WTC11 (cell line): ENCODE data around the gene STT3B. TPM values are rescaled to one million over a fixed set of nuclear protein-coding genes. Genes with fewer than 3 reads are reported as not detected.

Source experiments
- ATAC-seq: fragments of 200-7000 bp; cut with Tn5 transposase; 2 replicates; pipeline ENCODE4 v1.10.0; 2021; ENCODE audit warnings: mild to moderate bottlenecking, moderate library complexity
- Bru-seq: library from RNA; stranded (reverse); fragments of 400-500 nt; gene quantifications from one replicate; lab custom pipeline; 2021; lab: Mats Ljungman, UMichigan
- CTCF ChIA-PET: fragments of 300-600 bp; sonication (Branson Sonifier 250); formaldehyde crosslinking; loops from one replicate; lab custom pipeline; 2021; ENCODE audit warnings: antibody characterized with exemption; lab: Charles Lee
- POLR2A ChIA-PET: fragments of 350-600 bp; sonication (Branson Sonifier 250); formaldehyde crosslinking; loops from one replicate; lab custom pipeline; 2021; ENCODE audit warnings: antibody characterized with exemption; lab: Charles Lee
- DNase-seq: peaks from one replicate; pipeline ENCODE4 v3.0.0; 2021; ENCODE audit warnings: low spot score
- H3K27ac Mint-ChIP-seq: 2 replicates; pipeline ENCODE4 v1.8.0; 2021; ENCODE audit warnings: mixed read lengths
- H3K27me3 Mint-ChIP-seq: 2 replicates; pipeline ENCODE4 v1.8.0; 2021; ENCODE audit warnings: low read depth, mild to moderate bottlenecking, moderate library complexity, mixed read lengths
- H3K36me3 Mint-ChIP-seq: 2 replicates; pipeline ENCODE4 v1.8.0; 2021; ENCODE audit warnings: mixed read lengths
- H3K4me1 Mint-ChIP-seq: 2 replicates; pipeline ENCODE4 v1.8.0; 2022; ENCODE audit warnings: mixed read lengths
- H3K4me3 Mint-ChIP-seq: 2 replicates; pipeline ENCODE4 v1.8.0; 2021; ENCODE audit warnings: mild to moderate bottlenecking, moderate library complexity, mixed read lengths
- H3K9me3 Mint-ChIP-seq: 2 replicates; pipeline ENCODE4 v1.8.0; 2021; ENCODE audit warnings: mixed read lengths
- CBFB ChIP-seq: sonication (generic); formaldehyde crosslinking; IDR thresholded peaks from 2 replicates; pipeline ENCODE4 v1.8.1; 2022; ENCODE audit warnings: mild to moderate bottlenecking, low read depth, missing genetic modification reagents
- CTCF ChIP-seq: fragments of 200-600 bp; IDR thresholded peaks from 2 replicates; pipeline ENCODE4 v1.8.0; 2022; ENCODE audit warnings: antibody characterized with exemption
- E2F1 ChIP-seq: sonication (generic); formaldehyde crosslinking; IDR thresholded peaks from 2 replicates; pipeline ENCODE4 v1.8.0; 2022; ENCODE audit warnings: mild to moderate bottlenecking, missing genetic modification reagents
- E2F4 ChIP-seq: sonication (generic); formaldehyde crosslinking; IDR thresholded peaks from 2 replicates; pipeline ENCODE4 v1.8.1; 2022; ENCODE audit warnings: low read depth, mild to moderate bottlenecking, moderate library complexity, missing genetic modification reagents, borderline replicate concordance
- E2F5 ChIP-seq: sonication (generic); formaldehyde crosslinking; IDR thresholded peaks from 2 replicates; pipeline ENCODE4 v1.8.1; 2022; ENCODE audit warnings: mild to moderate bottlenecking, moderate library complexity, missing genetic modification reagents
- GRHL2 ChIP-seq: fragments of 250-450 bp; sonication (Bioruptor Pico); IDR thresholded peaks from 2 replicates; pipeline ENCODE4 v1.8.0; 2022; ENCODE audit warnings: mild to moderate bottlenecking, moderate library complexity; ENCODE audit not compliant: insufficient replicate concordance, severe bottlenecking
- MYBL2 ChIP-seq: sonication (generic); formaldehyde crosslinking; IDR thresholded peaks from 2 replicates; pipeline ENCODE4 v1.8.1; 2023; ENCODE audit warnings: mild to moderate bottlenecking, moderate library complexity, missing genetic modification reagents
- SMAD3 ChIP-seq: sonication (generic); formaldehyde crosslinking; IDR thresholded peaks from 2 replicates; pipeline ENCODE4 v1.8.0; 2022; ENCODE audit warnings: missing genetic modification reagents, mild to moderate bottlenecking, borderline replicate concordance
- TEAD4 ChIP-seq: sonication (generic); formaldehyde crosslinking; IDR thresholded peaks from 2 replicates; pipeline ENCODE4 v1.8.0; 2022; ENCODE audit warnings: mild to moderate bottlenecking, missing genetic modification reagents
- ZNF263 ChIP-seq: sonication (generic); formaldehyde crosslinking; IDR thresholded peaks from 2 replicates; pipeline ENCODE4 v1.8.1; 2022; ENCODE audit warnings: low read depth, mild to moderate bottlenecking, moderate library complexity, missing genetic modification reagents
- ZNF416 ChIP-seq: fragments of 250-450 bp; sonication (Bioruptor Pico); IDR thresholded peaks from 2 replicates; pipeline ENCODE4 v1.9.0; 2021; ENCODE audit warnings: mild to moderate bottlenecking, inconsistent platforms
- ZNF423 ChIP-seq: fragments of 250-450 bp; sonication (Bioruptor Pico); IDR thresholded peaks from 2 replicates; pipeline ENCODE4 v2.1.2; 2022; ENCODE audit warnings: mild to moderate bottlenecking, moderate library complexity
- long read RNA-seq, 3 experiments: library from RNA in 1 of 3; library from capped mRNA in 1 of 3; library from polyadenylated mRNA in 1 of 3; unstranded in 2 of 3; stranded (forward) in 1 of 3; transcript quantifications; one replicate each; pipeline ENCODE4 v2.0.0, GENCODE V29; 2021
- total RNA-seq: library from RNA; stranded (reverse); gene quantifications from 3 replicates; pipeline ENCODE4 v1.2.3, GENCODE V29; 2021
- TF ChIP-seq, protein P1 (sequence below): sonication (generic); formaldehyde crosslinking; IDR thresholded peaks from 2 replicates; pipeline ENCODE4 v1.8.0; 2023; ENCODE audit warnings: missing genetic modification reagents, mild to moderate bottlenecking, borderline replicate concordance
- TF ChIP-seq, protein P2 (sequence below): fragments of 250-450 bp; sonication (Bioruptor Pico); IDR thresholded peaks from 2 replicates; pipeline ENCODE4 v1.8.0; 2021; ENCODE audit warnings: mild to moderate bottlenecking
- TF ChIP-seq, protein P3 (sequence below): sonication (generic); formaldehyde crosslinking; IDR thresholded peaks from 2 replicates; pipeline ENCODE4 v1.8.0; 2023; ENCODE audit warnings: mild to moderate bottlenecking, missing genetic modification reagents
- TF ChIP-seq, protein P4 (sequence below): sonication (generic); formaldehyde crosslinking; IDR thresholded peaks from 2 replicates; pipeline ENCODE4 v1.8.0; 2022; ENCODE audit warnings: missing genetic modification reagents

The STT3B gene
- 103 to 107 TPM (median 105 TPM) in 3 replicates for total RNA-seq
- percentile 90 among the genes with signal in this experiment for Bru-seq, nascent RNA
- long read RNA-seq, experiment 1, full-length matches to known transcripts = 422 of 548 reads
- long read RNA-seq, experiment 1, partial matches to known transcripts = 89 of 548 reads
- long read RNA-seq, experiment 1, other reads (novel, unspliced or antisense) = 37 of 548 reads
- long read RNA-seq, experiment 2, full-length matches to known transcripts = 50 of 174 reads
- long read RNA-seq, experiment 2, partial matches to known transcripts = 97 of 174 reads
- long read RNA-seq, experiment 2, other reads (novel, unspliced or antisense) = 27 of 174 reads
- long read RNA-seq, experiment 3, partial matches to known transcripts = 12 of 17 reads
- long read RNA-seq, experiment 3, other reads (novel, unspliced or antisense) = 4 of 17 reads

DNA sequence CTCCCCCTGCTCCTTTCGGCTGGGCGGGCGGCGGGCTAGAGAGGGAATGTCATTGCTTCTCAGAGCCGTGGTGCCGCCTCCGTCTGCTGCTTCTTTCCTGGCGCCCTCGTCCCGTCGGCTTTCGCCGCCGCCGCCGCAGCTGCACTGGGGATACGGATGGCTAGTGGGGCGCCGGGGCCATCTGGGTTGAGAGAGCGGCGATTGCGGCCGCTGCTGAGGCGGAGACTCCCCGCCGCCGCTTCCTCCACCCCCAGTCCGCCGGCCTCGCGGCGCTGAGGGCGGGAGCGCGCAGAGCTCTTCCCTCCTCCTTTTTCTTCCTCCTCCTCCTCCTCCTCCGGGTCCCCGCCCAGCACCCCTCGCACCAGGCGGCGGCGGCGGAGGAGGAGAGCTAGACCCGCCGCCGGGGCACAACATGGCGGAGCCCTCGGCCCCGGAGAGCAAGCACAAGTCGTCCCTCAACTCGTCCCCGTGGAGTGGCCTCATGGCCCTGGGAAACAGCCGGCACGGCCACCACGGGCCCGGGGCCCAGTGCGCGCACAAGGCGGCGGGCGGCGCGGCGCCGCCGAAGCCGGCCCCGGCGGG is at the start of gene STT3B:
STT3B (plus strand) TSS at position 339 of the 582 bp plus-strand sequence; CDS start at position 413, 74 bp downstream.
- Mint-ChIP-seq H3K27ac (peak within 1 kb of the TSS; percentile 98), H3K9me3 (no peaks in the 10 kb centered on the region), H3K4me3 (peak within 1 kb of the TSS; percentile 93; the same call in 1 of the 2 replicates), H3K27me3 (no peaks in the 10 kb centered on the region), H3K36me3 (no peaks in the 10 kb centered on the region), H3K4me1 (peaks cover 31% of the 10 kb centered on the region)
- CTCF ChIA-PET = interaction anchor here (0.5 to 4.3 kb wide), 13 partner anchors 13 to 599 kb away, joined by 3 to 38 read pairs (median 4); no protein-coding TSS in a partner anchor
- TF ChIP-seq E2F4 (CRISPR knock-in tag) = no peak
- TF ChIP-seq ZNF416 (CRISPR knock-in tag) = 0 out of 2 replicates have a peak, but pooled peaks have one; percentile 59
- no peak; the same call in 1 of the 2 replicates for TF ChIP-seq CBFB
- TF ChIP-seq, protein P1, sequence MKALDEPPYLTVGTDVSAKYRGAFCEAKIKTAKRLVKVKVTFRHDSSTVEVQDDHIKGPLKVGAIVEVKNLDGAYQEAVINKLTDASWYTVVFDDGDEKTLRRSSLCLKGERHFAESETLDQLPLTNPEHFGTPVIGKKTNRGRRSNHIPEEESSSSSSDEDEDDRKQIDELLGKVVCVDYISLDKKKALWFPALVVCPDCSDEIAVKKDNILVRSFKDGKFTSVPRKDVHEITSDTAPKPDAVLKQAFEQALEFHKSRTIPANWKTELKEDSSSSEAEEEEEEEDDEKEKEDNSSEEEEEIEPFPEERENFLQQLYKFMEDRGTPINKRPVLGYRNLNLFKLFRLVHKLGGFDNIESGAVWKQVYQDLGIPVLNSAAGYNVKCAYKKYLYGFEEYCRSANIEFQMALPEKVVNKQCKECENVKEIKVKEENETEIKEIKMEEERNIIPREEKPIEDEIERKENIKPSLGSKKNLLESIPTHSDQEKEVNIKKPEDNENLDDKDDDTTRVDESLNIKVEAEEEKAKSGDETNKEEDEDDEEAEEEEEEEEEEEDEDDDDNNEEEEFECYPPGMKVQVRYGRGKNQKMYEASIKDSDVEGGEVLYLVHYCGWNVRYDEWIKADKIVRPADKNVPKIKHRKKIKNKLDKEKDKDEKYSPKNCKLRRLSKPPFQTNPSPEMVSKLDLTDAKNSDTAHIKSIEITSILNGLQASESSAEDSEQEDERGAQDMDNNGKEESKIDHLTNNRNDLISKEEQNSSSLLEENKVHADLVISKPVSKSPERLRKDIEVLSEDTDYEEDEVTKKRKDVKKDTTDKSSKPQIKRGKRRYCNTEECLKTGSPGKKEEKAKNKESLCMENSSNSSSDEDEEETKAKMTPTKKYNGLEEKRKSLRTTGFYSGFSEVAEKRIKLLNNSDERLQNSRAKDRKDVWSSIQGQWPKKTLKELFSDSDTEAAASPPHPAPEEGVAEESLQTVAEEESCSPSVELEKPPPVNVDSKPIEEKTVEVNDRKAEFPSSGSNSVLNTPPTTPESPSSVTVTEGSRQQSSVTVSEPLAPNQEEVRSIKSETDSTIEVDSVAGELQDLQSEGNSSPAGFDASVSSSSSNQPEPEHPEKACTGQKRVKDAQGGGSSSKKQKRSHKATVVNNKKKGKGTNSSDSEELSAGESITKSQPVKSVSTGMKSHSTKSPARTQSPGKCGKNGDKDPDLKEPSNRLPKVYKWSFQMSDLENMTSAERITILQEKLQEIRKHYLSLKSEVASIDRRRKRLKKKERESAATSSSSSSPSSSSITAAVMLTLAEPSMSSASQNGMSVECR (CRISPR knock-in tag) = 0 out of 2 replicates have a peak, but pooled peaks have one; percentile 42
- 0 out of 2 replicates have a peak, but pooled peaks have one; percentile 14 for TF ChIP-seq E2F1 (CRISPR knock-in tag)
- TF ChIP-seq TEAD4 (CRISPR knock-in tag) = no peak
- TF ChIP-seq SMAD3 = no peak
- no peak for TF ChIP-seq E2F5 (CRISPR knock-in tag)
- TF ChIP-seq, protein P2, sequence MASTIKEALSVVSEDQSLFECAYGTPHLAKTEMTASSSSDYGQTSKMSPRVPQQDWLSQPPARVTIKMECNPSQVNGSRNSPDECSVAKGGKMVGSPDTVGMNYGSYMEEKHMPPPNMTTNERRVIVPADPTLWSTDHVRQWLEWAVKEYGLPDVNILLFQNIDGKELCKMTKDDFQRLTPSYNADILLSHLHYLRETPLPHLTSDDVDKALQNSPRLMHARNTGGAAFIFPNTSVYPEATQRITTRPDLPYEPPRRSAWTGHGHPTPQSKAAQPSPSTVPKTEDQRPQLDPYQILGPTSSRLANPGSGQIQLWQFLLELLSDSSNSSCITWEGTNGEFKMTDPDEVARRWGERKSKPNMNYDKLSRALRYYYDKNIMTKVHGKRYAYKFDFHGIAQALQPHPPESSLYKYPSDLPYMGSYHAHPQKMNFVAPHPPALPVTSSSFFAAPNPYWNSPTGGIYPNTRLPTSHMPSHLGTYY (CRISPR knock-in tag) = peak; percentile 53; the same call in 1 of the 2 replicates
- TF ChIP-seq MYBL2 (CRISPR knock-in tag) = no peak
- TF ChIP-seq ZNF423 = peak; percentile 35; the same call in 1 of the 2 replicates
- TF ChIP-seq GRHL2 (CRISPR knock-in tag) = no peak
- TF ChIP-seq, protein P3, sequence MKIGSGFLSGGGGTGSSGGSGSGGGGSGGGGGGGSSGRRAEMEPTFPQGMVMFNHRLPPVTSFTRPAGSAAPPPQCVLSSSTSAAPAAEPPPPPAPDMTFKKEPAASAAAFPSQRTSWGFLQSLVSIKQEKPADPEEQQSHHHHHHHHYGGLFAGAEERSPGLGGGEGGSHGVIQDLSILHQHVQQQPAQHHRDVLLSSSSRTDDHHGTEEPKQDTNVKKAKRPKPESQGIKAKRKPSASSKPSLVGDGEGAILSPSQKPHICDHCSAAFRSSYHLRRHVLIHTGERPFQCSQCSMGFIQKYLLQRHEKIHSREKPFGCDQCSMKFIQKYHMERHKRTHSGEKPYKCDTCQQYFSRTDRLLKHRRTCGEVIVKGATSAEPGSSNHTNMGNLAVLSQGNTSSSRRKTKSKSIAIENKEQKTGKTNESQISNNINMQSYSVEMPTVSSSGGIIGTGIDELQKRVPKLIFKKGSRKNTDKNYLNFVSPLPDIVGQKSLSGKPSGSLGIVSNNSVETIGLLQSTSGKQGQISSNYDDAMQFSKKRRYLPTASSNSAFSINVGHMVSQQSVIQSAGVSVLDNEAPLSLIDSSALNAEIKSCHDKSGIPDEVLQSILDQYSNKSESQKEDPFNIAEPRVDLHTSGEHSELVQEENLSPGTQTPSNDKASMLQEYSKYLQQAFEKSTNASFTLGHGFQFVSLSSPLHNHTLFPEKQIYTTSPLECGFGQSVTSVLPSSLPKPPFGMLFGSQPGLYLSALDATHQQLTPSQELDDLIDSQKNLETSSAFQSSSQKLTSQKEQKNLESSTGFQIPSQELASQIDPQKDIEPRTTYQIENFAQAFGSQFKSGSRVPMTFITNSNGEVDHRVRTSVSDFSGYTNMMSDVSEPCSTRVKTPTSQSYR (CRISPR knock-in tag) = 0 out of 2 replicates have a peak, but pooled peaks have one; percentile 11
- peak; percentile 74 for TF ChIP-seq ZNF263
- TF ChIP-seq, protein P4, sequence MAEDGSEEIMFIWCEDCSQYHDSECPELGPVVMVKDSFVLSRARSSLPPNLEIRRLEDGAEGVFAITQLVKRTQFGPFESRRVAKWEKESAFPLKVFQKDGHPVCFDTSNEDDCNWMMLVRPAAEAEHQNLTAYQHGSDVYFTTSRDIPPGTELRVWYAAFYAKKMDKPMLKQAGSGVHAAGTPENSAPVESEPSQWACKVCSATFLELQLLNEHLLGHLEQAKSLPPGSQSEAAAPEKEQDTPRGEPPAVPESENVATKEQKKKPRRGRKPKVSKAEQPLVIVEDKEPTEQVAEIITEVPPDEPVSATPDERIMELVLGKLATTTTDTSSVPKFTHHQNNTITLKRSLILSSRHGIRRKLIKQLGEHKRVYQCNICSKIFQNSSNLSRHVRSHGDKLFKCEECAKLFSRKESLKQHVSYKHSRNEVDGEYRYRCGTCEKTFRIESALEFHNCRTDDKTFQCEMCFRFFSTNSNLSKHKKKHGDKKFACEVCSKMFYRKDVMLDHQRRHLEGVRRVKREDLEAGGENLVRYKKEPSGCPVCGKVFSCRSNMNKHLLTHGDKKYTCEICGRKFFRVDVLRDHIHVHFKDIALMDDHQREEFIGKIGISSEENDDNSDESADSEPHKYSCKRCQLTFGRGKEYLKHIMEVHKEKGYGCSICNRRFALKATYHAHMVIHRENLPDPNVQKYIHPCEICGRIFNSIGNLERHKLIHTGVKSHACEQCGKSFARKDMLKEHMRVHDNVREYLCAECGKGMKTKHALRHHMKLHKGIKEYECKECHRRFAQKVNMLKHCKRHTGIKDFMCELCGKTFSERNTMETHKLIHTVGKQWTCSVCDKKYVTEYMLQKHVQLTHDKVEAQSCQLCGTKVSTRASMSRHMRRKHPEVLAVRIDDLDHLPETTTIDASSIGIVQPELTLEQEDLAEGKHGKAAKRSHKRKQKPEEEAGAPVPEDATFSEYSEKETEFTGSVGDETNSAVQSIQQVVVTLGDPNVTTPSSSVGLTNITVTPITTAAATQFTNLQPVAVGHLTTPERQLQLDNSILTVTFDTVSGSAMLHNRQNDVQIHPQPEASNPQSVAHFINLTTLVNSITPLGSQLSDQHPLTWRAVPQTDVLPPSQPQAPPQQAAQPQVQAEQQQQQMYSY (CRISPR knock-in tag) = no peak
- TF ChIP-seq CTCF = no peak
- DNase-seq = no peak
- POLR2A ChIA-PET = interaction anchor here (0.6 to 1.9 kb wide), 23 partner anchors 8 to 866 kb away, joined by 3 to 11 read pairs (median 4); no protein-coding TSS in a partner anchor
- peak; percentile 45 for ATAC-seq
